ENCODE measurements around the gene NRL.

The NRL gene

DNA sequence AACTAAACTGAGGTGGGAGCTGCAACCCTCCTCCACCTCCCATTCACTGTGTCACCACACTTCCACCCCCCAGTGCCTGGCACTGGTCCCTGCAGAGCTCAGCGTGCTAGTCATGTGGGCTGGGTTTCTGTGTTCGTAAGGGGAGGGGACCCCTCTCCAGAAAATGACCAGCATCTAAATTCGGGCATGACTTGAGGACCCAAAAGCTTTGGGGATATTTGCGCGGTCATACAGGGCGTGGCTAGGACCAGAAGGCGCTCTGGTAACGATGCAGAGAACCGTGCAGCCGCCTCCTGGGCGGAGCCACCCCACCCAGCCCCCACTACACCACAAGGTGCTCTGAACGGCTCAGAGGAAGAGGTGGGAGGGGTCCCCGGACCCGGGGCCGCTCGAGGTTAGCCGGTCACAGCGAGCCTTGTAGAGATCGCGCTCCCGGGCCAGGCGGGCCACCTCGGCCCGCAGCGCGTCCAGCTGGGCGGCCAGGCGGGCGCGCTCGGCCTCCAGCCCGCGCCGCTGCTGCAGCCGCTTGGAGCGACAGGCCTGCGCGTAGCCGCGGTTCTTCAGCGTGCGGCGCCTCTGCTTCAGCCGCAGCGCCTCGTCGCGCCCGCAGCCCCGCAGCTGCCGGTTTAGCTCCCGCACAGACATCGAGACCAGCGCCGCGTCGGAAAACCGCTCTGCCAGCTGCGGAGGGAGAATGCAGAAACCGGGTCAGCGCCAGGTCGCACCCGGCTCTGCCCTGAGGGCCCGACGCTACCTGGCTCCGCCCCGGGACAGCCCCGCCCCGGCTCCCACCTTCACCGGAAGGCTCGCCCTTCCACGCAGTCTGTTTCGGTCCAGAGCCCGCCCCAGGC, 33.6 kb downstream of the NRL start:
- peak; percentile 71 for DNase-seq

DNA sequence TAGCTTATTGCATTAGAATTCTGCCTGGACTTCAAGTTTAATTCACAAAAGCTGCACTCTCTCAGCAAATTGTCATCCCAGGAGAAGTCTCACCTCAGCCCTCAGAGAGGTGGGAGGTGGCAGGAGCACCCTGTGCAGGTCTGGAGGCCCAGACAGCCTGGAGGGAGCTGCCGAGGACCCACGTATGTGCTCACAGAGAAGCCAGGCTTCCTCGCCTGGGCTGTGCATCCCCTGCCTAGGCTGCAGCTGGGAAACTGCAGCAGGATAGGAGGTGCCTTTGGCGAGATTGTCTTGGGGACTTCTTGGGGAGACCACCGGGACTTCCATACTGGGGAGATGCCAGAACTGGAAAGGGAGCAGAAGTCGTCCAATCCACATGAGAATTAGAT, 34.6 kb downstream of the NRL start:
- no peak for DNase-seq

DNA sequence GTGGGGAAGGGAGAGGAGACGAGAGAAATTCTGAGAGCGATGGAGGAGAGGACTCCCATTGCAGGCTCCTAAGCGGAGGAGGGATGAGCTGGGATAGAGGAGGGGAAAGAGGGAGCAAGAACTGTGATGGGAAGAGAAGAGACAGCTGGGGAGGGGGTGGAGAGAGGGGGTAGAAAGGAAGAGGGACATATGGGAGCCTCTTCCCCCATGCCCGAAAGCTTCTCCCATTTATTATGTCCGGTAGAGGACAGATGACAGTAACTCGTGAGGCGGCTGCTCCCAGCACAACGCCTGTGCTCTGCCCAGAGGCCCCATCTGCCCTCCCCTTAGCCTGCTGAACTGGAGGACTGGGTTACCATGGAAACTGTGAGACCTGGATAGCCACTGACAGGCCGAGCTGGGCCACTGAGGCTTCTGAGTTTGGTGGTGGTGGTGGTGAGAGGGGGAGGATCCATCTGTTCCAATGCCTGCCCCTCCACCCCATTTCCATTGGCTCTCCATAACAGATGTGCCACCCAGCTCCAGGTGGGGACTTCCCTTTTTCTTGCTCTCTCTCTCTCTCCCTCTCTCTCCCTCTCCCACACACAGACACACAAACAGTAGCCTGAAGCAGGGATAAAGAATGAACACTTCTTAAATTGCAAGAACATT, 35.1 kb downstream of the NRL start:
- DNase-seq, result no peak

DNA sequence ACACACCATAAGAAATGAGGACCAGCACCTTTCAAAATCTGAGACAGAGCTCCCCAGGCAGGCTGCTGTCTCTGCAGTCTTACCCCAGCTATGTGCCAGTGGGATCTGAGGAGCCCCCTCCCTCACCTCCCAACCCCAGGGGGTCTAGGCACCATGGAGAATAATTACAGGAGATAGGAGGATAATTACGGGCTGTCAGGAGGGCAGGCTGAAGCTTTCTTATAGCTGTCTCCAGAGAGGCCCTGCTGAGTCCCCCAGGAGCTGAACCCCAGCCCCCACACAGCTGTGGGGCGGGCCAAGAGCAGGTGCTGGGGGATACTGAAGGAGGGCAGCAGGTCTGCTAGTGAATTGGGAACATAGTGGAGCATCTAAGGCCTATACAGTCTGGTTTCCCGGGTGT, 36.6 kb downstream of the NRL start:
- no peak for DNase-seq

DNA sequence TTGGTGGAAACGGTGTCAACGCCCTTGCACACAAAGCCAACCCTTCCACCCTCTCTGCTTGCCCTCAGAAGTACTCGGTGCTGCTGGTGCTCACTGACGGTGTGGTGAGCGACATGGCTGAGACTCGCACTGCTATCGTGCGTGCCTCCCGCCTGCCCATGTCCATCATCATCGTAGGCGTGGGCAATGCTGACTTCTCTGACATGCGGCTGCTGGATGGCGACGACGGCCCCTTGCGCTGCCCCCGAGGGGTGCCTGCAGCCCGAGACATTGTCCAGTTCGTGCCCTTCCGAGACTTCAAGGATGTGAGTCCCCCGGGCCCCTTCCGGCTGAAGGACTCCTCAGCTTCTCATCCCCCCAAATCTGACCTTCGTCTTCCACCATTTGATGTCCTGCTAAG, 37.7 kb downstream of the NRL start:
- no peak for DNase-seq

DNA sequence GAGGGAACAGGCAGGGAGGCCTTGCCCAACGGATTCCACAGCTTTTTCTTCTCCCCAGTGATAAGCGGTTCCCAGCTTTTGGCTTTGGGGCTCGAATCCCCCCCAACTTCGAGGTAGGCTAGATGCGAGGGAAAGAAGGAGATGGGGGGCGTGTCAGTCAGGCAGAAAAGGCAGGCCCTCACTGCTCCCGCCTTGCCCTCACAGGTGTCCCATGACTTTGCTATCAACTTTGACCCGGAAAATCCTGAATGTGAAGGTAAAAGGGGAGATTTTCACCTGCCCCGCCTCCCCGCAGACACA, 38.5 kb downstream of the NRL start:
- no peak for DNase-seq

DNA sequence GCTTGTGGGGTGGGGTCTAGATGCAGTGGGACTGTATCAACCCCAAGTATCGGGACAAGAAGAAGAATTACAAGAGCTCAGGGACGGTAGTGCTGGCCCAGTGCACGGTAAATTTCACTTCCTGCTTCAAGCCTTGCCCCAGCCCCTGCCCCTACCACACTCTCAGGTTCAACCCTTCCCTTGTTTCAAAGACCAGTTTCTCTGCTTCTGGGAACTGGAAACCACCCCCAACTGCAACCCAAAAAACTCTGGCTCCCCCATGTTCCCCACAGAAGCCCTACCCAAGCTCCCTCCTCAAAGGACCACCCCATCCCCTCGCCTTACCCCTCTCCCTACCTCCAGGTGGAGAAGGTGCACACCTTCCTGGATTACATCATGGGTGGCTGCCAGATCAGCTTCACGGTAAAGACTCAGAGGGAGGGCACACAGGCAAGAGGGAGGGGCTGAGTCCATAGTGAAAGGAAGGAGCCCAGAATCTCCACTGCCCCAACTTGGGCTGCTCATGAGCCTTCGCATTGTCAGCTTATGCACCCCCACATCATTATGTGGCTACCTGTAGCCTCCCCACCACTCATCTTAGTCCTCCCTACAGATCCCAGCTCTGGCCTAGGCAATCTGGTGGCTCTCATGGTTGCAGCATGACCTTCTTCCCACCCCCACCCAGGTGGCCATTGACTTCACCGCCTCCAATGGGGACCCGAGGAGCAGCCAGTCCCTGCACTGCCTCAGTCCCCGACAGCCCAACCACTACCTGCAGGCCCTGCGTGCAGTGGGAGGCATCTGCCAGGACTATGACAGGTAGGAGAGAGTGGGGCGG, 39.1 kb downstream of the NRL start:
- DNase-seq, result no peak

DNA sequence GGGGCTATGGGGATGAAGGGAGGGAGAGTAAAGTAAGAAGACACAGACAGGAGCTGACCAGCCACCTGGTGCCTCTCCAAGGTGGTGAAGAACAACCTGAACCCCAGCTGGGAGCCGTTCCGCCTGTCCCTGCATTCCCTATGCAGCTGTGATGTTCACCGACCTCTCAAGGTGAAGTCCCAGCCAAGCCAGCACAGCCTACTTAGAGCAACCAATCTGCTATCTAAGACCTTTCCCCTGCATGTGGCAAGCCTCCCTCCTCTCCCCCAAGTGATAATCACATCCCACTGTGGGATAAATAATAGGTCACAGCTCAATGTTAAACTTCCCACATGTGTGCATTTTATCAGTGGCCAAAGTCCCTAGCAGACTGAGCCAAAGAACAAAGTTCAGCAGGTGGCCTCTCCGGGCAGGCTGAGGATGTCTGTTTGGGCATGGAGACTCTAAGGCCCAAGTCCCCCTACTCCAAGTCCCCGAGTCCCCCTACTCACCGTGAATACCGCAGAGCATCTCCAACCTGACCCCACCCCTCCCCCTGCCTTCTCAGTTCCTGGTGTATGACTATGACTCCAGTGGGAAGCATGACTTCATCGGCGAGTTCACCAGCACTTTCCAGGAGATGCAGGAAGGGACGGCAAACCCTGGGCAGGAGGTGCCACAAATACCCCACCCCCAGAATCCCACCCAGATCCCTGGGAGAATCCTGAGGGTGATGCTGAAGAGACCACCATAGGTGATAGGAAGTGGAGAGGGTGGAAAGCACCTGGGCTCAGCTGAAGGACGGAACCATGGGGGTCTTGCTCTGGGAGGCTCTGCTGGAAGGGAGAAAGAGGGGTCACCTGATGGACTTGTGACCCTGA, 39.9 kb downstream of the NRL start:
- no peak for DNase-seq

DNA sequence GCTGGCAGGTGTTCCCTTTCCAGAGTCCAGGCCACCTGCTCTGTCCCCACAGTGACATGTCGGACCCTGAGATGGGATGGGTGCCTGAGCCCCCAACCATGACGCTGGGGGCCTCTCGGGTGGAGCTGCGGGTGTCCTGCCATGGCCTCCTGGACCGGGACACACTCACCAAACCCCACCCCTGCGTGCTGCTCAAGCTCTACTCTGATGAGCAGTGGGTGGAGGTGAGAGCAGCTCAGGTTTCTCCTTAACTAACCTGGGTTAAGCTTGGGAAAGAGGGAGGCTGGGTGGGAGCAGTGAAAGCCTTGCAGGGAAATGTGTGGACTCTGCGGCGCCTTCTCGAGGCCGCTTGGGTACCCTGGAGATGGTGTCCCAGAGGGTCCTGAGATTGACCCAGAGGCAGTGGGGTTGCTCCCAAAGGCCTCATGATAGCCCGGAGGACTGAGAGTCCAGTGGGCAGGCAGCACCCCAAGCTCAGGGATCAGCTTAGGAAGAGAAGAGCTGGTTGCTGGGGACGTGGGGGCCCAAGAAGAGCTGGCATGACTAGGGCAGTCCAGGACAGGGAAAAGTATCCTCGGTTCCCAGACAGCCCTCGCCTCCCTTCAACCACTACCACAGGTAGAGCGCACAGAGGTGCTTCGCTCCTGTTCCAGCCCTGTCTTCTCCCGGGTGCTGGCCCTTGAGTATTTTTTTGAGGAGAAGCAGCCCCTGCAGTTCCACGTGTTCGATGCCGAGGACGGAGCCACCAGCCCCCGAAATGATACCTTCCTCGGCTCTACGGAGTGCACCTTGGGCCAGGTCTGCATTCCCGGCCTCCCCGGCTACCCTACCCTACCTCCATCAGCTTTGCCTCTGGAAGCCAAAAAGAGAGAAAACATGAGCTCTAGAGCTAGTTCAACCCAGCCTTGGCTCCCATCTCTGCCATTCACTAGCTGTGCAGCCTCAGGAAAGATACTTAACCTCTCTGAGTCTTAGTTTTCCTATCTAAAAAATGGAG, 41.6 kb downstream of the NRL start:
- DNase-seq, result no peak

DNA sequence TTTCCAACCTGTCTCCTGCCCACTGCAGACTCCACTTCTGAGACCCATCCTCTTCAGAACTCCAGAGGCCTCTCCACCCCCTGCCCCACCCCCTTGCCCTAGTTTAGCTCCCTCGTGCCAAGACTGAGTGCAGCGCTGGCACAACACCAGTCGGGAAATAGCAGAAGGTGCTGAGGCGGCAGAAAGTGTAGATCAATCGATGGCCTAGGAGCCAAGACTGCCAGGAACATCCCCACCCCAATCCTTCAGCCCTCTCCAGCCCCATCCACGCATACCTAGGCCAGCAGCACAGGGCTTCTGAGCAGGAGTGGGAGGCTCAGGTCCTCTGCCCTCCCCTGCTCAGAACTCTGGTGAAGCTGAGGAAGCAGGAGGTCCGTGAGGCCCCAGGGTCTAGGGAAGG, 42.3 kb downstream of the NRL start:
- DNase-seq, result no peak

DNA sequence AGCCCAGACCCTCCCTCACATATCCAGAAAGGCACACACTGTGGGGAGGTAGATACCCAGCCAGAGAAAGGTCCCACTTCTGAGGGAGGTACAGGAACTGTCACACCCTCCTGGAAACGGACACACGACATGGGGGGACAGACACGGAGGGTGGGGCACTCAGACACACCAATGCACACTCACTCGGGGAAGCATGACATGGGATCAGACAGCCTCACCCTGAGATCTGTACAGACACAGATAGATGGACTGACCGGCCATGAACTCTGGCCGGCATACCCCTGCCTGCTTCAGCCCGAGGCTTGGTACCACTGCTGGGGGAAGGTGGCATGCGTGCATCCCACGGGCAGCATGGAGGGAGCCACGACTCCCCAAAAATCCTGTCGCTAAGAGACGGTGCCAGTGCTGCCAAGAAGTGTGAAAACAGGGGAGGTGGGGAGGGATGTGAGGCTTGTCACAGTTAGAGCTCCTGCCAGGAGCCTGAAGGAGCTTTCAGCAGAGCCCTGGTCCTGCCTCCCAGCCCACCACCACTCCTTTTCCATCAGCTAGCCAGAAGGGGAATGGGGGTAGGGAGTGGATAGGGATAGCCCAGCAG, 42.8 kb downstream of the NRL start:
- DNase-seq, result no peak

DNA sequence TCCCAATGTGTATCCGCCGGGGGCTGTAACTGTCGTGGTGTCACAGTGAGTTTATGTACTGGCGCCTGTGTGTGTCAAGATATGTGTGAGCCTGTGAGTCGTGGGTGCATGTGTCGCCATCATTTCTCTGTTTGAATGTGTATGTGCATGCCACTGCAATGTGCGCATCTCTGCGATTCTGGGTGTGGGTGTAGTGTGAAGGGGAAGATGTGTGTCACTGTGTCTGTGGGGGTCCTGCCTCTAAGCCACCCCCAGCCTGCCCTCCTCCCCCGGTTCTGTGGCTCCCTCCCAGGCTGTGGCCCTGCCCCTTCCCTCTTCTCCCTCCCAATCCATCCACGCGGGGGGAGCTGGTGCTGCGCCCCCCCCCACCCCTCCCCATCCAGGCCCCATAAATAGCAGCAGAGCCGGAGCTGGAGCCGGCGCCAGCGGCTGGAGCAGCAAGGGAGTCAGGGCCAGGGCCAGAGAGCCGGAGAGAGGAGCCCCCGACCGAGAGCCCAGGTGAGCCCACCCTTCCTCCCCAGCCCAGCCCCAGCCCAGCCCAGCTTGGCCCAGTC, 43.5 kb downstream of the NRL start, which contains the start of gene CPNE6:
TSS of gene CPNE6 (plus strand) at position 419 of the 554 bp plus-strand sequence. CDS start 1,375 bp downstream, outside the sequence.
- DNase-seq, result no peak

DNA sequence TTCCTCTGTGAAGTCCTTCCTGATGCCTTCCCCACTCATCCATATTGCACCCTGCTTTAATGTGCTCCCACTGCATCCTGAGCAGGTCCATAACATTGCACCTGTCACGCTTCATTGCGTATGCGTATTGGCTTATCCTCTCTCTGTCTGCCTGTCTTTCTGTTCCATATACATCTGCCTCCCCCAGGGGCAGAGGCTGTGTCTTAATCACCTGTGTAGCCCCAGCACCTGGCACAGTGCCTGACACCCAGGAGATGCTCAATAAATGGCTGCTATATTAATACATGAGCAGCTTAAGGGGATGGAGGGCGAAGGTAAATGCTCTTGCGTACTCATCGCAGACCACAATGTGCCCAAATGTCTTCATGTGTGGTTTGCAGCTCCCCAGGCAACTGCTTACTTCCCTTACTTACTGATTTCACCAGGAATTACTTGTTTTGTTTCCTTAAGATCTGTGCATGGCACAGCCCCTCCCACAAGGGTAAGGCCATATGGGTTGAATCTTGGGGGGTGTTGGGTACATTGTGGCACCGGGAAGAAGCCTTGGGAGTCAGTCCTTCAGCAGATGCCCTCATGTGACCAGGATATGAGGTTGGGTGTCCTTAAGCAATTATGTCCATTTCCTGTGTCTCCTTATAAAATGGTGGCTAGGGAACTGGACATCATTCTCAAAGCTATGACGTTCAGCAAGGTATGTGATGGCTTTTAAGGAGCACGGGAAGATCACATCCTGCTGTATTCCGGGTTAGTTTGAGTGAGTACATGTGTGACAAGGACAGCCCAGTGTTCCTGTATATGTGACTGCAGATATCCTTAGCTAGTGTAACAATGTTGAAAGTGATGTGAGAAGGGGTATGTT, 44.2 kb downstream of the NRL start:
- no peak for DNase-seq

DNA sequence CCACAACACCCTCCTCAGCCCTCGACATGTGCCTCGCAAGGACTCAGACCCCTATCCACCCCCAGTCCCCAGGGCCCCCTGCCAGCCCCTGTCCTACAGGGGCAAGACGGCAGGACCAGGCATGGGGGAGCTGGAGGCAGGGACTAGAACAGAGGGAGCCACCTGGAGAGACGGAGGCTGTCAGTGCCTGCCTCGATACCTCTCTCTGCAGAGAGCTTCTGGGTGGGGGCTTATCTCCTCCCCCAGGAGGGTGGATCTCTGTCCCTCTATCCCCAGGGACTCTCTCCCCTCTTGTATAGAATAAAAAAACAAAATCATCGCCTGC, 45.4 kb downstream of the NRL start:
- DNase-seq, result no peak

DNA sequence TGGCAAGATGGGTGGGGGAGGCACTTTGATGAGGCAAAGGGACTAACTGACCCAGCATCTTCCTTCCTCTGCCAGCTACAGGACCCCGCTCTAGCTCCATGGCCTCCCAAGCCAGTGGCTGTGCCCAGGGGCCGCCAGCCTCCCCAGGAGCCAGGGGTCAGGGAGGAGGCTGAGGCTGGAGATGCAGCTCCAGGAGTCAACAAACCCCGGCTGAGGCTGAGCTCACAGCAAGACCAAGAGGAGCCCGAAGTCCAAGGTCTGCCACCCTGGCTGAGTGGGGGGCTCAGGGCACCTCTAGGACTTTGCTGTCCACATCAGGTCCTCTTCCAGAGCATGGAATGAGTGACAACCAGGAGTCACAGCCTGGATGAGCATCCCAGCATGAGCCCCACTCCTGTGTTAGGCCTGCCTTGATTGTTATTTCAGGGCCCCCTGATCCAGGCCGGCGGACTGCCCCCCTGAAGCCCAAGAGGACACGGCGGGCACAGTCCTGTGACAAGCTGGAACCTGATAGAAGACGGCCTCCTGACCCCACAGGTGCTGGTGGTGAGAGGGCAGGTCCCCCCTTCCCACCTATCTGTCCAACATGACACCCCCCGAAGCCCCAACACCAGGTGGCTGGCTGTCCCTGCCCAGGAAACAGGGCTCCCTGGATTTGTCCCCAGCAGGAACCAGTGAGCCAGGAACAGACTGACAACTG, 45.9 kb downstream of the NRL start:
- DNase-seq, result no peak

DNA sequence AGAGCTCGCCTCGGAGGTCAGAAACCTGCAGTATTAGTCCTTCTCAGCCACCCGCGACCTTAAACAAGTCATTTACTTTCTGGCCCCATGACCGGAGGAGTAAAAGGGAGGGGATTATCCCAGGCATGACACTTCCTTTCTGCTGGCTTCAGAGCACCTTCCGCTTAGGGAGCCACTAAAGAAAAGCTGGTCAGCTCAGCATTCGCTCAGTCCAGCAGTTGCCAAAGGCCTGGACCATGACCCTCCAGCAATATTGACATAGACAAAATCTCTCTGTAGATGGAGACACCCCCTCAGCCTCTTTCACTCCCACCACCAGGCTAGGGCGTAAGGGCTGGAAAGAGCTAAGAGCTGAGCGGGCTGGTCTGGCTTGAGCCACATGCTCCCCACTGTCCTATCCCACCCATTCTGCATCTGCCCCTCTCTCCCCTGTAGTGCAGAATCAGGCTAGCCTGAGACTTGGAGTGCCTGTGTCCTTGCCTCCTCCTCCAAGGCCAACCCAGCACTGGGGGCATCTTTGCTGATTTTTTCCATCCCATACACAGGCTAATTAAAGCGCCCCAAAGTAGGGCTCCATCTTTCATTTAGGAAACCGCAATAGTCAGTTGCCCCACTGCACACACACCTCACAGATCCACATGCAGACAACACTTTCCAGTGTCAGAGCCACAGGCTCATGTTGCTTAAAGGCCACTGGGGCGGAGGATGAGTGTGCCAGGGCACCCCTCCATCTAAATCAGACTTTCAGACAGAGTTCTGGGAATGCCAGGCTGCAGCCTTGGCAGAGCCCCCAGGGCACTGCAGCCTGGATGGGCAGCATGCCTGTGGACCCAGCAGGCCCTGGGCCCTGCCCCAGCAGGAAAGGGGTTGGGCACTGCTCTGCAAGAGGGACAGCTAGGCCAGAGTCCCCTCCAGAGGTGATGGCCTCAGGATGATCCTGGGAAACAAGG, 47.3 kb downstream of the NRL start:
- no peak for DNase-seq

DNA sequence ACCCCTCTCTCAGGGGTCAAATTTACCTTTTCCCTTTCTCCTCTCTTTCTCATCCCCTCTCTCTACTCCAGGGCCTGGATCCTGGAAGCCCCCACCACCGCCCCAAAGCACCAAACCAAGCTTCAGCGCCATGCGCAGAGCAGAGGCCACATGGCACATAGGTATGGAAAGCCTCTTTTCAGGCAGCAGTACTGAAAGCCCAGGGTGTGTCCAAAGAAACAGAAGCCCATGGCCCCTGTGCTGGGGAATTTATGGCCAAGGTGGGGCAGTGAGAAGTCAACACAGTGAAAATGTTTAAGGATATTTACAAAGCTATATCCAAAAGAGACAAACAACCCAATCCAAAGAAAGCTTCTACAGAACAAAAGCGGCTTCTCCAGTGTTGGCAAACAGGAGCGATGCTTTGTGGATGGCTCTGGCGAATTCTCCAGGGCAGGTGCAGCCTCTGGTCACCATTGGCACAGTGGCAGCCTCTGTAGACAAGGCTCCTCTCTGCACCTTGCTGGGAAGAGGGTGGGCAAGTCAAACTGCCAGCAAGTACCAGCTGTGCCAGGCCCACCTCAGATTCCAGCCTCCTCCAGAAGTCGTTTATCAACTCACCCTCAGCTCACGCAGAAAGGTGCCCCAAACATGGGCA, 48.1 kb downstream of the NRL start:
- no peak for DNase-seq

DNA sequence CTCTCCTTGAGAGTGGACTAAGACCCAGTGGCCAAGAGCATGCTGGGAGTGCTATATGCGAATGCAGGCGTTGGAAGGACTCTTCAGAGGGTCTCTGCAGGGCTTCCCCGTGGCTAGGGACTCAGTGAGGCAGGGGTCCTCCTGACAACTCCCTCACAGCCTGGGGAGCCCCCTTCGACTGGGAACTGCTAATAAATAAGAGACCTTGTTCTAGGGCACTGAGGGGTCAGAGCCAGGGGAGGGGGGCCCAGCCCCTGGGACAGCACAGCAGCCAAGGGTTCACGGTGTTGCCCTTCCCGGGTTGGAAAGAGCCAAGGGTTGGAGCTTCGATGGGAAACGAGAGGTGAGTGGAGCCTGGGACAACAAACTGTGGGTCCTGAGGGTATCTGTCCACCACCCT, 49.3 kb downstream of the NRL start:
- DNase-seq, result no peak

Measured in CD4-positive, alpha-beta T cell treated with Interleukin-17A for 1 hour (primary cell).